Kidney (tissue), 14 donors: Measurements from ENCODE around the gene PRPF4. TPM values are rescaled to one million over a fixed set of nuclear protein-coding genes. Genes with fewer than 3 reads are reported as not detected.
"Not testable (repeated sequence)": the region's sequence is repeated elsewhere in the genome, so short reads cannot be mapped to it uniquely, and the experiment has no call there.

ENCODE experiments used
- DNase-seq, 5 donors: peaks; one replicate each; pipeline ENCODE4 v3.0.0-alpha.2; 2013 to 2020
- FAIRE-seq: peaks from 2 replicates; lab custom pipeline; 2012; peaks lifted over from hg19 to GRCh38; lab: Jason Lieb, UNC
- H3K27ac ChIP-seq, 2 donors: one replicate each; pipeline ENCODE4 v1.7.0; 2013; ENCODE audit warnings: low read depth in 2 of 2, low read length in 2 of 2, inconsistent platforms in 1 of 2
- H3K27me3 ChIP-seq: one replicate; pipeline ENCODE4 v1.7.1; 2013; ENCODE audit warnings: low read length, inconsistent platforms; ENCODE audit not compliant: control insufficient read depth, insufficient read depth
- H3K36me3 ChIP-seq, 3 donors: one replicate each; pipeline versions ENCODE4 v1.7.0 to v1.7.1; 2013; ENCODE audit warnings: low read length in 3 of 3, control low read depth in 1 of 3, inconsistent platforms in 1 of 3; ENCODE audit not compliant: insufficient read depth in 3 of 3, control insufficient read depth in 2 of 3
- H3K4me1 ChIP-seq, 3 donors: one replicate each; pipeline versions ENCODE4 v1.7.0 to v1.7.1; 2013; ENCODE audit warnings: low read length in 3 of 3, inconsistent platforms in 1 of 3, low read depth in 1 of 3; ENCODE audit not compliant: control insufficient read depth in 2 of 3, insufficient read depth in 2 of 3
- H3K4me3 ChIP-seq, 3 donors: one replicate each; pipeline versions ENCODE4 v1.7.0 to v1.8.1; 2013; ENCODE audit warnings: low read length in 3 of 3, control low read depth in 1 of 3, inconsistent platforms in 1 of 3
- H3K9ac ChIP-seq, 3 donors: one replicate each; pipeline versions ENCODE4 v1.7.0 to v1.7.1; 2013; ENCODE audit warnings: low read length in 3 of 3, control low read depth in 1 of 3, inconsistent platforms in 1 of 3
- H3K9me3 ChIP-seq, 3 donors: one replicate each; pipeline versions ENCODE4 v1.7.0 to v1.7.1; 2013; ENCODE audit warnings: low read length in 3 of 3, control low read depth in 1 of 3, inconsistent platforms in 1 of 3; ENCODE audit not compliant: control insufficient read depth in 2 of 3, insufficient read depth in 1 of 3
- intact Hi-C: fragments of 100-400 bp; cut with DNase I; formaldehyde crosslinking; loops from one replicate; pipeline ENCODE4 v1.11.1; 2022
- polyA plus RNA-seq: library from polyadenylated mRNA; stranded (reverse); fragments of 350-450 nt; fragmentation: Illumina TruSeq; extraction: RNeasy Lipid Tissue Mini Kit (QIAGEN cat#74804); gene quantifications from one replicate; pipeline ENCODE4 v1.2.3, GENCODE V29; 2014; ENCODE audit warnings: low read depth, low replicate concordance; ENCODE audit not compliant: insufficient read depth
- total RNA-seq: library from RNA; stranded (reverse); fragmentation: NEBNext Ultra II Directional; extraction: Animal tissue kit (Norgen Biotek cat#: 25700); gene quantifications from one replicate; pipeline ENCODE4 v1.2.1, GENCODE V29; 2021
- TF ChIP-seq, protein P1 (sequence below): IDR thresholded peaks from 3 replicates; pipeline ENCODE4 v1.5.1; 2012; ENCODE audit warnings: mild to moderate bottlenecking, moderate library complexity, borderline replicate concordance; ENCODE audit not compliant: insufficient read depth; ENCODE audit errors: extremely low read depth
- donor health status: control.
- donor health status: control.
- donor health status: control.
- donor health status: control.
- donor health status: control.
- donor health status: DM: yes; HTN: yes; CAD: no.
- donor health status: Normal renal cell carcinoma (clear cell type).

PRPF4 gene
- total and polyA plus RNA-seq, 2 donors from 2014 or later, result 12.8 to 20.0 TPM

GRCh38 chr9:113293285-113293878 lies 17.9 kb downstream of the PRPF4 start:
- TF ChIP-seq, protein P1, sequence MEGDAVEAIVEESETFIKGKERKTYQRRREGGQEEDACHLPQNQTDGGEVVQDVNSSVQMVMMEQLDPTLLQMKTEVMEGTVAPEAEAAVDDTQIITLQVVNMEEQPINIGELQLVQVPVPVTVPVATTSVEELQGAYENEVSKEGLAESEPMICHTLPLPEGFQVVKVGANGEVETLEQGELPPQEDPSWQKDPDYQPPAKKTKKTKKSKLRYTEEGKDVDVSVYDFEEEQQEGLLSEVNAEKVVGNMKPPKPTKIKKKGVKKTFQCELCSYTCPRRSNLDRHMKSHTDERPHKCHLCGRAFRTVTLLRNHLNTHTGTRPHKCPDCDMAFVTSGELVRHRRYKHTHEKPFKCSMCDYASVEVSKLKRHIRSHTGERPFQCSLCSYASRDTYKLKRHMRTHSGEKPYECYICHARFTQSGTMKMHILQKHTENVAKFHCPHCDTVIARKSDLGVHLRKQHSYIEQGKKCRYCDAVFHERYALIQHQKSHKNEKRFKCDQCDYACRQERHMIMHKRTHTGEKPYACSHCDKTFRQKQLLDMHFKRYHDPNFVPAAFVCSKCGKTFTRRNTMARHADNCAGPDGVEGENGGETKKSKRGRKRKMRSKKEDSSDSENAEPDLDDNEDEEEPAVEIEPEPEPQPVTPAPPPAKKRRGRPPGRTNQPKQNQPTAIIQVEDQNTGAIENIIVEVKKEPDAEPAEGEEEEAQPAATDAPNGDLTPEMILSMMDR, result no peak
- FAIRE-seq, result no peak

GRCh38 chr9:113296247-113296646 lies 20.8 kb downstream of the PRPF4 start:
- DNase-seq, FAIRE-seq, H3K4me1 ChIP-seq, H3K27me3 ChIP-seq, H3K9ac ChIP-seq, H3K4me3 ChIP-seq, H3K27ac ChIP-seq, H3K9me3 ChIP-seq, intact Hi-C loops: not testable (repeated sequence)
- peaks cover 0 to 13% (median 7%) of the 10 kb centered on the region in 3 donors for H3K36me3 ChIP-seq

More at GRCh38 chr9:113293285-113293878, 17.9 kb downstream of the PRPF4 start:
- Histone ChIP-seq H3K4me3 (no peak overlapping the region), H3K9me3 (no peaks in the 10 kb centered on the region), H3K4me1 (no peaks in the 10 kb centered on the region), H3K9ac (no peak overlapping the region), H3K27me3 (no peaks in the 10 kb centered on the region), H3K36me3 (peaks cover 9 to 40% (median 23%) of the 10 kb centered on the region in 3 donors), H3K27ac (no peak overlapping the region)
- no peak for DNase-seq
- intact Hi-C loops, result no loop called here

GRCh38 chr9:113296796-113297558 lies 21.5 kb downstream of the PRPF4 start:
- H3K4me1 ChIP-seq, result no peaks in the 10 kb centered on the region

GRCh38 chr9:113298311-113298710 lies 22.9 kb downstream of the PRPF4 start:
- Histone ChIP-seq H3K27me3 (no peaks in the 10 kb centered on the region), H3K27ac (no peak overlapping the region), H3K4me3 (no peak overlapping the region), H3K9ac (no peak overlapping the region), H3K9me3 (no peaks in the 10 kb centered on the region), H3K36me3 (no peaks in the 10 kb centered on the region), H3K4me1 (peaks cover 0 to 2% (median 0%) of the 10 kb centered on the region in 3 donors)
- FAIRE-seq (no peak), DNase-seq (no peak)
- TF ChIP-seq, protein P1, result no peak
- intact Hi-C loops, result no loop called here

More at GRCh38 chr9:113296796-113297558, 21.5 kb downstream of the PRPF4 start:
- no peak overlapping the region for H3K9ac ChIP-seq
- H3K27ac ChIP-seq, result no peak overlapping the region
- FAIRE-seq (no peak), DNase-seq (no peak)
- H3K4me3 ChIP-seq, result no peak overlapping the region
- peaks cover 0 to 7% (median 3%) of the 10 kb centered on the region in 3 donors for H3K36me3 ChIP-seq
- H3K27me3 ChIP-seq, result no peaks in the 10 kb centered on the region
- no peaks in the 10 kb centered on the region for H3K9me3 ChIP-seq
- TF ChIP-seq, protein P1, result no peak
- intact Hi-C loops, result no loop called here
